MCF 10A (cell line): ENCODE data around the gene NTN4. TPM values are rescaled to one million over a fixed set of nuclear protein-coding genes. Genes with fewer than 3 reads are reported as not detected.
"Not testable (repeated sequence)": the region's sequence is repeated elsewhere in the genome, so short reads cannot be mapped to it uniquely, and the experiment has no call there.

Experiments used
- BruUV-seq: library from RNA; stranded (reverse); fragments of 400-500 nt; replicated peaks from 2 replicates; lab custom pipeline; 2021; lab: Mats Ljungman, UMichigan
- CTCF ChIA-PET: fragments of 300-600 bp; sonication (Branson Sonifier 250); formaldehyde crosslinking; extraction: SDS; loops from one replicate; lab custom pipeline; 2021; ENCODE audit warnings: antibody characterized with exemption, inconsistent platforms; lab: Yijun Ruan, JAX
- POLR2A ChIA-PET: fragments of 300-600, 350-650 bp; sonication (Branson Sonifier 250); formaldehyde crosslinking; extraction: SDS; loops from one replicate; lab custom pipeline; 2020; ENCODE audit warnings: antibody characterized with exemption, inconsistent platforms; lab: Yijun Ruan, JAX
- DNase-seq: peaks from one replicate; pipeline ENCODE4 v3.0.0-alpha.2; 2018; ENCODE audit not compliant: unreplicated experiment
- H3K27ac Mint-ChIP-seq: one replicate; pipeline ENCODE4 v1.8.0; 2022; ENCODE audit warnings: mild to moderate bottlenecking, low read depth, mixed read lengths; ENCODE audit not compliant: unreplicated experiment
- H3K27me3 Mint-ChIP-seq: one replicate; pipeline ENCODE4 v1.8.0; 2022; ENCODE audit warnings: mixed read lengths; ENCODE audit not compliant: insufficient read depth, unreplicated experiment
- H3K36me3 Mint-ChIP-seq: one replicate; pipeline ENCODE4 v1.8.0; 2022; ENCODE audit warnings: mild to moderate bottlenecking, moderate library complexity, mixed read lengths; ENCODE audit not compliant: insufficient read depth, unreplicated experiment
- H3K4me1 Mint-ChIP-seq: one replicate; pipeline ENCODE4 v1.8.0; 2022; ENCODE audit warnings: mixed read lengths; ENCODE audit not compliant: insufficient read depth, unreplicated experiment
- H3K4me3 Mint-ChIP-seq: one replicate; pipeline ENCODE4 v1.8.0; 2022; ENCODE audit warnings: mild to moderate bottlenecking, moderate library complexity, mixed read lengths; ENCODE audit not compliant: unreplicated experiment
- H3K9me3 Mint-ChIP-seq: one replicate; pipeline ENCODE4 v1.8.0; 2022; ENCODE audit warnings: mixed read lengths; ENCODE audit not compliant: unreplicated experiment
- intact Hi-C: fragments of 100-400 bp; cut with micrococcal nuclease; formaldehyde crosslinking; loops from 2 replicates; pipeline ENCODE4 v1.14.1; 2022
- total RNA-seq: library from RNA; stranded (reverse); gene quantifications from 2 replicates; pipeline ENCODE4 v1.2.3, GENCODE V29; 2022
- TF ChIP-seq, protein P1 (sequence below): fragments of 200-600 bp; IDR thresholded peaks from one replicate; pipeline ENCODE4 v1.8.0; 2022; ENCODE audit warnings: antibody characterized with exemption, mild to moderate bottlenecking; ENCODE audit not compliant: unreplicated experiment

The NTN4 gene
- total RNA-seq, 1 experiment from 2014 or later, result 53.0 TPM

DNA sequence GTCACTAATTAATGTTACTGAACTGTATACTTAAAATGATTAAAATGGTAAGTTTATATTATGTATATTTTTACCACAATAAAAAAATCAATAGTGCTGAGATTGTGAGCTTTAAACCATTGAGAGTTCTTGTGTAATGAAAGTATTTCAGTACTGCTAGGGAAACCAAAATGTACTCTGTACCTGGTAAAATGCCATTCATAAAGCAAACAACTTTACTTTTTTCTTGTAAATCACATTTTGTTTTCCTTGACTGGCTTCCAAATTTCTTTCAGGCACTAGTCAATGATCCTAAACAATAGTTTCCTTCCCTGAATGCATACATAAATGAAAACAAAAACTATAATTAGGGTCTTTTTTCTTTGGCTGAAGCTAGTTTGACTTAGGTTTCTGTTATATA is 38.8 kb upstream of the NTN4 start:
- Mint-ChIP-seq H3K4me3 (no peak overlapping the region), H3K4me1 (no peaks in the 10 kb centered on the region), H3K9me3 (no peaks in the 10 kb centered on the region), H3K27ac (no peak overlapping the region), H3K36me3 (no peaks in the 10 kb centered on the region), H3K27me3 (peaks cover 28% of the 10 kb centered on the region)
- CTCF ChIA-PET, result interaction anchor here (1.0 to 1.4 kb wide), 2 partner anchors 9 to 248 kb away, joined by 3 to 4 read pairs; no protein-coding TSS in a partner anchor
- TF ChIP-seq, protein P1, sequence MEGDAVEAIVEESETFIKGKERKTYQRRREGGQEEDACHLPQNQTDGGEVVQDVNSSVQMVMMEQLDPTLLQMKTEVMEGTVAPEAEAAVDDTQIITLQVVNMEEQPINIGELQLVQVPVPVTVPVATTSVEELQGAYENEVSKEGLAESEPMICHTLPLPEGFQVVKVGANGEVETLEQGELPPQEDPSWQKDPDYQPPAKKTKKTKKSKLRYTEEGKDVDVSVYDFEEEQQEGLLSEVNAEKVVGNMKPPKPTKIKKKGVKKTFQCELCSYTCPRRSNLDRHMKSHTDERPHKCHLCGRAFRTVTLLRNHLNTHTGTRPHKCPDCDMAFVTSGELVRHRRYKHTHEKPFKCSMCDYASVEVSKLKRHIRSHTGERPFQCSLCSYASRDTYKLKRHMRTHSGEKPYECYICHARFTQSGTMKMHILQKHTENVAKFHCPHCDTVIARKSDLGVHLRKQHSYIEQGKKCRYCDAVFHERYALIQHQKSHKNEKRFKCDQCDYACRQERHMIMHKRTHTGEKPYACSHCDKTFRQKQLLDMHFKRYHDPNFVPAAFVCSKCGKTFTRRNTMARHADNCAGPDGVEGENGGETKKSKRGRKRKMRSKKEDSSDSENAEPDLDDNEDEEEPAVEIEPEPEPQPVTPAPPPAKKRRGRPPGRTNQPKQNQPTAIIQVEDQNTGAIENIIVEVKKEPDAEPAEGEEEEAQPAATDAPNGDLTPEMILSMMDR, result no peak
- intact Hi-C loops, result loop anchor here (5.0 kb wide), 1 partner anchor 168 kb away; the partner anchor contains the start of gene HAL
- no peak for DNase-seq
- POLR2A ChIA-PET, result no interaction called here
- BruUV-seq, result no TSS peak

DNA sequence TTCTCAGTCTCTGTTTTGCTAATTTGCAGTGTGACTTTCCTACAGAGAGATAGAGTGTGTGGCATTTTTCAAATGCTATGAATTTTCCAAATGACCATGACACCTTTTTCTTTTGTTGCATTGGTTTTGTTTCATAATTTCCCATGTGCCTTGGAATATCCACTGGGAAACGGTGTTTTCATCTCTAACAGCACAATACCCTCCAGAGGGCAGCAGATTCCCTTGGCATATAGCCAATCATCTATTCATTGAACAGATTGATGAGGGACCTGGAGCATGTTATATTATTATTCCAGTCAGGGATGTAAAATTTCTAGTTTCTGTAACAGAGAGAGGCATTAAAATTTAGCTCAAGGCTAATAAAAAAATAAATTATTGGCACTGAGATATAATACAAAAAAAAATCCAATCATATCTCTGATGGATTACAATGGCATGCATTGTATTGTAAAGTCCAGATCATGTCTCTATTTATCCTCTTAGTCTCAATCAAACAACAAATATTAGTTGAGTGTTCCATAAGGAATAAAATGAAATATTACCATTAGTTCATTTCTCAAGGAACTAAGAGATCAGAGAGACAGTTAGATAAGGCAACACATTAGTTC is 29.6 kb upstream of the NTN4 start:
- peak; percentile 73 for DNase-seq
- CTCF ChIA-PET, result interaction anchor here (0.6 to 4.5 kb wide), 12 partner anchors 10 to 615 kb away, joined by 3 to 20 read pairs (median 3); partner anchors contain the start of genes HAL and SNRPF
- Mint-ChIP-seq H3K9me3 (no peaks in the 10 kb centered on the region), H3K36me3 (no peaks in the 10 kb centered on the region), H3K27ac (no peak overlapping the region), H3K27me3 (peaks cover 12% of the 10 kb centered on the region), H3K4me3 (no peak overlapping the region), H3K4me1 (no peaks in the 10 kb centered on the region)
- no TSS peak for BruUV-seq
- TF ChIP-seq, protein P1, result peak; percentile 47
- POLR2A ChIA-PET, result no interaction called here
- intact Hi-C loops, result loop anchor here (1.0 kb wide), 1 partner anchor 29 kb away; no protein-coding TSS in a partner anchor

DNA sequence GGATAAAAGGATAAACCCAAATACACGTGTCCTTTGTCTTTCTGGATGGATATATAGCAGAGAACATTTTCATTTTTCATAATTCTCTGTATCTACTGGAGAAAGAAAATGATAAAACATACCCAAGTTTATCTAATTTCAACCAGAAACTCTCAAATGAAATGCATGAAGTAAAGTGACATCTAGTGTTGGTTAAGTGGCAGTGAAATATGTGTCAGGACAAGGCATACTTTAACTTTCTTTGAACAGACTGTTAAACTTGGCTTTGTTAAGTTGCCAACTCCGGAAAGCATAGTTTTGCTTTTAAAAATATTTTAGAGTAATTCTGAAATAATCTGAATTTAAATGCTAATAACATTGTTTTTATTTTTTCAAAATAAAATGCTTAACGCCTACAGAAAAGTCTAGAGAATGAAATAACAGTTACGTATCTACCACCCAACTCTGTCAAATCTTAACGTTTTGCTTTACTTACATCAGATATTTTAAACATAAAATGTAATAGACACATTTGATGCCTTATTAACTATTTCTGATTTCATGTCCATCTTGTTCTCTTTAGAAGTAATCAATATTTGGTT is 25.2 kb upstream of the NTN4 start:
- no peak overlapping the region for H3K27ac Mint-ChIP-seq
- no peaks in the 10 kb centered on the region for H3K36me3 Mint-ChIP-seq
- no peaks in the 10 kb centered on the region for H3K27me3 Mint-ChIP-seq
- intact Hi-C loops, result loop anchor here (1.0 to 5.0 kb wide), 3 partner anchors 93 to 233 kb away; no protein-coding TSS in a partner anchor
- H3K4me3 Mint-ChIP-seq, result no peak overlapping the region
- H3K4me1 Mint-ChIP-seq, result no peaks in the 10 kb centered on the region
- DNase-seq, result peak; percentile 51
- CTCF ChIA-PET, result interaction anchor here (0.6 to 6.5 kb wide), 20 partner anchors 10 to 771 kb away, joined by 3 to 114 read pairs (median 4); no protein-coding TSS in a partner anchor
- no peaks in the 10 kb centered on the region for H3K9me3 Mint-ChIP-seq
- POLR2A ChIA-PET, result interaction anchor here (1.3 kb wide), 1 partner anchor 239 kb away, joined by 3 read pairs; no protein-coding TSS in a partner anchor
- TF ChIP-seq, protein P1, result peak; percentile 52
- no TSS peak for BruUV-seq

DNA sequence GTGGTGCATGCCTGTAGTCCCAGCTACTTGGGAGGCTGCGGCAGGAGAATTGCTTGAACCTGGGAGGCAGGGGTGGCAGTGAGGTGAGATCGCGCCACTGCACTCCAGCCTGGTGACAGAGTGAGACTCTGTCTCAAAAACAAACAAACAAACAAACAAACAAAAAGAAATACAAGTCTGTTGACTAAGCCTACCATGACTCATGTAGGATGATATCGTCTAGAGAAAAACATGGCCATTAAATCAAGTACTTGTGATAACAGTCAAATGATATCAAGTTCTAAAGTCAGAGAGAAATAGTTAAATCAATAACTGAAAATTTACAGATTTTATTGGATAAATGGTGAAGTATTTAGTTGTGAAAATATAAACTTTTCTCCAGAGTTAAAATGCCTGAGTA is 21.6 kb upstream of the NTN4 start:
- intact Hi-C loops, H3K36me3 Mint-ChIP-seq, H3K27ac Mint-ChIP-seq, H3K4me1 Mint-ChIP-seq, H3K4me3 Mint-ChIP-seq, BruUV-seq, H3K27me3 Mint-ChIP-seq, DNase-seq, H3K9me3 Mint-ChIP-seq: not testable (repeated sequence)
- ChIA-PET POLR2A (interaction anchor here (1.4 kb wide), 1 partner anchor 179 kb away, joined by 3 read pairs; no protein-coding TSS in a partner anchor), CTCF (interaction anchor here (0.6 to 4.3 kb wide), 7 partner anchors 10 to 1408 kb away, joined by 3 to 32 read pairs (median 5); no protein-coding TSS in a partner anchor)
